Suprapubic skin (tissue), 3 donors: ENCODE measurements around the gene PELI1.

Source experiments
- CTCF ChIP-seq, 2 donors: fragments of 200-600 bp in 1 of 2; fragments of 450-650 bp in 1 of 2; sonication (generic) in 1 of 2; IDR thresholded peaks; one replicate each; pipeline ENCODE4 v1.5.1; 2016 to 2019; ENCODE audit warnings: antibody characterized with exemption in 2 of 2, mild to moderate bottlenecking in 1 of 2, moderate library complexity in 1 of 2
- POLR2AphosphoS5 ChIP-seq, 3 donors: sonication (generic); formaldehyde crosslinking; IDR thresholded peaks; one replicate each; pipeline ENCODE4 v1.6.1; 2017; ENCODE audit warnings: antibody characterized with exemption in 3 of 3

GRCh38 chr2:64175419-64176197 is 31.4 kb upstream of the PELI1 start:
- TF ChIP-seq POLR2AphosphoS5 (IDR thresholded peaks at IDR 0.05): no peak
- no peak for TF ChIP-seq CTCF (IDR thresholded peaks at IDR 0.05)
